HepG2 (cell line): Measurements from ENCODE around the gene MC4R. TPM values are rescaled to one million over a fixed set of nuclear protein-coding genes. Genes with fewer than 3 reads are reported as not detected.

Experiments
- ATAC-seq: fragments of 200-7000 bp; cut with Tn5 transposase; 3 replicates; pipeline ENCODE4 v1.9.1; 2020; ENCODE audit warnings: mild to moderate bottlenecking, moderate library complexity
- BruUV-seq: library from RNA; stranded (reverse); fragments of 400-500 nt; replicated peaks from 2 replicates; lab custom pipeline; 2021; lab: Mats Ljungman, UMichigan
- CTCF ChIA-PET: fragments of 300-600 bp; formaldehyde crosslinking; extraction: SDS; loops from one replicate; lab custom pipeline; 2021; ENCODE audit warnings: low total read pairs, inconsistent platforms, low intra/inter-chr PET ratio; lab: Yijun Ruan, JAX
- POLR2A ChIA-PET: fragments of 350-600 bp; sonication (Branson Sonifier 250); formaldehyde crosslinking; loops from one replicate; lab custom pipeline; 2020; ENCODE audit warnings: antibody characterized with exemption, inconsistent platforms; lab: Yijun Ruan, JAX
- DNase-seq: peaks from one replicate; pipeline ENCODE4 v3.0.0-alpha.2; 2015; ENCODE audit warnings: low spot score
- FAIRE-seq: peaks from 3 replicates; lab custom pipeline; 2011; peaks lifted over from hg19 to GRCh38; lab: Jason Lieb, UNC
- H2AFZ ChIP-seq: one replicate; pipeline ENCODE4 v1.6.1; 2011; ENCODE audit warnings: low read length, inconsistent platforms
- H3K27ac ChIP-seq: fragments of 300-600 bp; 3 replicates; pipeline ENCODE4 v1.8.0; 2011; ENCODE audit warnings: mixed run types, mild to moderate bottlenecking, mixed read lengths, low read length, inconsistent platforms; ENCODE audit not compliant: insufficient read depth; ENCODE audit errors: extremely low read length
- H3K27me3 ChIP-seq, 2 experiments: fragments of 200-600 bp in 1 of 2; 2 replicates in 1 of 2; 3 replicates in 1 of 2; pipeline versions ENCODE4 v1.6.0 to v1.8.0; 2011; ENCODE audit warnings: low read length in 2 of 2, mild to moderate bottlenecking in 2 of 2, moderate library complexity in 2 of 2, inconsistent platforms in 1 of 2; ENCODE audit not compliant: insufficient read depth in 2 of 2, control insufficient read depth in 1 of 2
- H3K36me3 ChIP-seq, 2 experiments: fragments of 200-600 bp in 1 of 2; replicated peaks in 1 of 2; 2 replicates in 1 of 2; 3 replicates in 1 of 2; pipeline versions ENCODE4 v1.5.1 to v1.8.0; 2011; ENCODE audit warnings: low read length in 2 of 2, inconsistent platforms in 1 of 2; ENCODE audit not compliant: insufficient read depth in 2 of 2, control insufficient read depth in 1 of 2
- H3K4me1 ChIP-seq: 2 replicates; pipeline ENCODE4 v1.5.1; 2012; ENCODE audit warnings: low read length, inconsistent platforms; ENCODE audit not compliant: insufficient read depth
- H3K4me2 ChIP-seq: 2 replicates; pipeline ENCODE4 v1.6.0; 2011; ENCODE audit warnings: low read depth, low read length, inconsistent platforms
- H3K4me3 ChIP-seq, 3 experiments: fragments of 200-600 bp in 1 of 3; sonication (generic), shearing (Covaris generic) in 1 of 3; replicated peaks in 1 of 3; 2 replicates each; pipeline ENCODE4 v1.5.1; 2011 to 2016; ENCODE audit warnings: low read length in 3 of 3, inconsistent platforms in 2 of 3, low read depth in 2 of 3, mild to moderate bottlenecking in 2 of 3, control low read depth in 1 of 3, mixed read lengths in 1 of 3; ENCODE audit not compliant: insufficient read depth in 1 of 3
- H3K79me2 ChIP-seq: one replicate; pipeline ENCODE4 v1.6.1; 2011; ENCODE audit warnings: low read length, inconsistent platforms; ENCODE audit not compliant: insufficient read depth
- H3K9ac ChIP-seq: 2 replicates; pipeline ENCODE4 v1.6.0; 2011; ENCODE audit warnings: mild to moderate bottlenecking, low read depth, low read length, inconsistent platforms; ENCODE audit not compliant: insufficient read depth
- H3K9me3 ChIP-seq: 2 replicates; pipeline ENCODE4 v1.5.1; 2012; ENCODE audit warnings: mild to moderate bottlenecking, low read length
- H4K20me1 ChIP-seq: 2 replicates; pipeline ENCODE4 v1.6.0; 2011; ENCODE audit warnings: inconsistent platforms, mild to moderate bottlenecking, low read length, moderate library complexity; ENCODE audit not compliant: insufficient read depth
- ELF4 ChIP-seq: sonication (generic); formaldehyde crosslinking; IDR thresholded peaks from 2 replicates; pipeline ENCODE4 v1.5.0; 2020; ENCODE audit warnings: missing genetic modification reagents, mild to moderate bottlenecking, moderate library complexity, borderline replicate concordance
- PRDM4 ChIP-seq: sonication (generic); formaldehyde crosslinking; IDR thresholded peaks from 2 replicates; pipeline ENCODE4 v1.9.0; 2021; ENCODE audit warnings: missing genetic modification reagents, borderline replicate concordance
- SMC3 ChIP-seq: IDR thresholded peaks from 2 replicates; pipeline ENCODE4 v1.6.1; 2011; ENCODE audit warnings: low read length, improper control_type of control experiment
- STAG1 ChIP-seq: sonication (generic); formaldehyde crosslinking; IDR thresholded peaks from 2 replicates; pipeline ENCODE4 v1.4.0; 2020; ENCODE audit warnings: missing genetic modification reagents
- WGBS: methylation state at CpG from one replicate; pipeline ENCODE4 v1.1.6; 2017; ENCODE audit warnings: low lambda C conversion rate; 5-methylcytosine and 5-hydroxymethylcytosine counted together
- in situ Hi-C: cut with HindIII; loops from 2 replicates; pipeline ENCODE4 v1.10.0; 2017; ENCODE audit warnings: low pct_unique_long_range_greater_than_20kb; ENCODE audit not compliant: extremely low pct_ligation_motif_present
- intact Hi-C: fragments of 100-400 bp; cut with micrococcal nuclease; formaldehyde crosslinking; loops from one replicate; pipeline ENCODE4 v1.10.0; 2022; ENCODE audit not compliant: unreplicated experiment
- polyA plus RNA-seq, 8 experiments: library from polyadenylated mRNA; depleted of rRNA in 3 of 8; stranded (reverse) in 7 of 8; unstranded in 1 of 8; fragments of >200 nt; fragmentation: Illumina TruSeq in 4 of 8; extraction: Trizol in 4 of 8; gene quantifications; 2 replicates each; pipeline versions ENCODE4 v1.2.1 to v1.2.3, GENCODE V29; 2011 to 2016; ENCODE audit warnings: low read depth in 4 of 8, missing spikeins in 1 of 8, mixed read lengths in 1 of 8; ENCODE audit not compliant: insufficient read depth in 1 of 8
- total RNA-seq, 5 experiments: library from RNA; depleted of rRNA; stranded (reverse); fragments of >200 nt; fragmentation: Illumina TruSeq; extraction: Trizol; gene quantifications; 2 replicates each; pipeline ENCODE4 v1.2.3, GENCODE V29; 2016; ENCODE audit warnings: low read depth in 1 of 5
- TF ChIP-seq, protein P1 (sequence below): sonication (generic); formaldehyde crosslinking; IDR thresholded peaks from 2 replicates; pipeline ENCODE4 v1.5.0; 2020; ENCODE audit warnings: mild to moderate bottlenecking, missing genetic modification reagents, moderate library complexity

Gene MC4R
- total and polyA plus RNA-seq, 2 of the 13 experiments (the other 11 are each of a cell fraction or from before 2014, with no cell fraction given), result not detected

GRCh38 chr18:60413944-60414547 lies 41.5 kb upstream of the MC4R start:
- no peak overlapping the region for H3K27ac ChIP-seq
- H3K4me3 ChIP-seq, result no peak overlapping the region
- H3K9me3 ChIP-seq, result no peaks in the 10 kb centered on the region
- H2AFZ ChIP-seq, result no peak overlapping the region
- H3K4me2 ChIP-seq, result no peak overlapping the region
- in situ Hi-C loops (loop anchor here (10.0 kb wide), 1 partner anchor 429 kb away; no protein-coding TSS in a partner anchor), intact Hi-C loops (loop anchor here (1.0 to 10.0 kb wide), 3 partner anchors 323 to 579 kb away; no protein-coding TSS in a partner anchor)
- no TSS peak for BruUV-seq
- TF ChIP-seq ELF4 (CRISPR knock-in tag), result no peak
- TF ChIP-seq PRDM4 (CRISPR knock-in tag), result no peak
- TF ChIP-seq STAG1 (CRISPR knock-in tag), result peak; percentile 15; the same call in 1 of the 2 replicates
- peak; percentile 32; the same call in 1 of the 2 replicates for TF ChIP-seq SMC3
- TF ChIP-seq, protein P1, sequence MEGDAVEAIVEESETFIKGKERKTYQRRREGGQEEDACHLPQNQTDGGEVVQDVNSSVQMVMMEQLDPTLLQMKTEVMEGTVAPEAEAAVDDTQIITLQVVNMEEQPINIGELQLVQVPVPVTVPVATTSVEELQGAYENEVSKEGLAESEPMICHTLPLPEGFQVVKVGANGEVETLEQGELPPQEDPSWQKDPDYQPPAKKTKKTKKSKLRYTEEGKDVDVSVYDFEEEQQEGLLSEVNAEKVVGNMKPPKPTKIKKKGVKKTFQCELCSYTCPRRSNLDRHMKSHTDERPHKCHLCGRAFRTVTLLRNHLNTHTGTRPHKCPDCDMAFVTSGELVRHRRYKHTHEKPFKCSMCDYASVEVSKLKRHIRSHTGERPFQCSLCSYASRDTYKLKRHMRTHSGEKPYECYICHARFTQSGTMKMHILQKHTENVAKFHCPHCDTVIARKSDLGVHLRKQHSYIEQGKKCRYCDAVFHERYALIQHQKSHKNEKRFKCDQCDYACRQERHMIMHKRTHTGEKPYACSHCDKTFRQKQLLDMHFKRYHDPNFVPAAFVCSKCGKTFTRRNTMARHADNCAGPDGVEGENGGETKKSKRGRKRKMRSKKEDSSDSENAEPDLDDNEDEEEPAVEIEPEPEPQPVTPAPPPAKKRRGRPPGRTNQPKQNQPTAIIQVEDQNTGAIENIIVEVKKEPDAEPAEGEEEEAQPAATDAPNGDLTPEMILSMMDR (CRISPR knock-in tag), result peak; percentile 62
- WGBS, result 12% methylated on average over 3 of the region's 3 CpGs
- no peak for FAIRE-seq
- H3K9ac ChIP-seq, result no peak overlapping the region
- ChIA-PET CTCF (interaction anchor here (1.0 kb wide), 1 partner anchor 426 kb away, joined by 3 read pairs; no protein-coding TSS in a partner anchor), POLR2A (no interaction called here)
- DNase-seq, result peak; percentile 2
- H3K27me3 ChIP-seq, result no peaks in the 10 kb centered on the region
- ATAC-seq, result peak; percentile 85
- no peaks in the 10 kb centered on the region for H3K79me2 ChIP-seq
- no peaks in the 10 kb centered on the region for H4K20me1 ChIP-seq
- no peaks in the 10 kb centered on the region for H3K4me1 ChIP-seq
- no peaks in the 10 kb centered on the region for H3K36me3 ChIP-seq
